Stimulated activated CD8-positive, alpha-beta memory T cell treated with anti-CD3 and anti-CD28 coated beads, Interleukin-2, amount 100 ng/mL, for 1 hour (primary cell): ENCODE data around the gene MBNL1.

ENCODE experiments used
- DNase-seq, 2 donors: peaks; one replicate each; pipeline ENCODE4 v3.0.0-alpha.2; 2020; ENCODE audit warnings: low read depth in 2 of 2

MBNL1 gene

DNA sequence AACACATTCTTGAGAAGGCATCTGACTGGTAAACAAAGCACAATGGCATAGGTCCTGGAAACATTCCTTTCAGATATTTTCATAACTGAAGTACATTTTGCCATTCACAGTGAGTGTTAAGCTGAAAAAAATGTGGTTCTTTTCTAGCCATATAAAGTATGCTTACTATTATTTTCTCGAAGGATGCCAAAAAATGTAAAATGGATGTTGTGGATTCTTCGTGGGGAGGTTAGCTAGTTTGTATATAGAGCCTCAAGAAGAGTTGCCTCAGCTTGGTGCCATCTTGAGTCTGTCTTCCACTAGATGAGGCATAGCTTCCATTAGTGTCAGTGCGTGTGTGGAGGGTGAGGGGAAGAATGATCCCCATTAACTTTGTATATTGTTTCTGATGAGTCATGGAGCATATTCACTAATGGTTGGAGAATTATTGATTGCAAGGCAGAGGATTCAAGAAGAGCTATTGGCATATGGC is 4.1 kb downstream of the MBNL1 start:
- no peak for DNase-seq

DNA sequence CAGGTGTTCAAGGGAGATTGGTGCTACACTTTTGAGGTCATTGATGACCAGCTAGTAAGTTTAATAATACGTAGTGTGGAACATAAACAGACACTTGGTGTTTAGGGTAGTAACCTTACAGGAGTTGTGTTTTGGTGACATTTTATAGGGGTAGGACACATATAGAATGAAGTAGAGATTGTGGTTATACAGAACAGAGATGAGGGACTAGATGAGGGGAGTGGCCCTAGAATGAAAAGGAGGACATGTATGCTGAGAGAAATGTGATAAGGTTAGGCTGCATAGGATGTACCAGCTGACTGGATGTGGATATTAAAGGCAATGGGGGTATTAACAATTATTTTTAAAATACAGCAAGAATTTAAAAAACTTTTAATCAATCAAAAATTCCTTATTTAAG is 8.0 kb downstream of the MBNL1 start:
- DNase-seq = no peak

DNA sequence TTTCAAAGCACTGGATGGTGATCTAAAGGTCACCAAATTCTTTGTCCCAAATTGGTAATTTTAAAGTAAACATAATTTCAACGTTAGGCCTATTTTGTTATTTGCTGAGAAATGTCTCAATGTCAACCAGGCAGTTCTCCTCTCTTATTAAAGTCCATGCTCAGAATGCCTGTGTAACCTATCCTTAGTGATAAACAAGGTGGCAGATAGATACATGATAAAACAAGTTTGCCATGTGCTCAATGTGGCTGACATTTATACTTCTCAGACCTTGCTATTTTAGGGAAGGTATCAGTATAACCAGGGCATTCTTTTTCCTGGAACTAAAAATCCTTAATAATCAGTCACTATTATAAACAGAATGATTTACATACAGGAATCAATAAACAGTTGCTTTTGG is 8.5 kb downstream of the MBNL1 start:
- DNase-seq = no peak

DNA sequence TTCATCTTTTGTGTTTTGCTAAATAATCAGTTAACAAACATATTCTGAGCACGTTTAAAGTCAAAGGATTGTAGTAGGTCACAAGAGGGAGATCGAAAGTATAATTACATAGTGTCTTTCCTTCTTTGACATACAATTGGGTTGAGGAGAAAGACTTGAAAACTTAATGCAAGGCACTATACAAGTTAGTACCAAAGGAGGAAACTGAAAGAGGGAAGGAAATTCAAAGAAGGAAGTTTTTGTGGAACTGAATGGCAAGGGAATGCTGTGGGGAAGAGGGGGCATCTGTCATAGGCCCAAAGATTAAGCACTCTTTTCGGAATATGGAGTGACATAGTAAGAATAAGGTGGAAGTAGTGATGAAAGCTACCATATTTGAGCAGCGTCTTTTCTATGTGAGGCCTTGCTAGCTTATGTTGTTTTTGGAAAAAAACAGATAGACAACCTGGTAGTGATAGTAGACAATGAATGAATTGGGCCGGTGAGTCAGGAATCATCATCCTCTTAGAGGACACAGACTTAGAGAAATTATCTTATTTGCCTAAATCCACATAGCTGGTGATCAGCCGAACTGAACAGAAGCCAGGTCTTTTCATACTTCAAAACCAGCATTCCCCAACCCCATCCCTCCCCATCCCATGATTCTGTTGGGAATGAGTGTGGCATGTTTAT is 10.2 kb downstream of the MBNL1 start:
- no peak for DNase-seq

DNA sequence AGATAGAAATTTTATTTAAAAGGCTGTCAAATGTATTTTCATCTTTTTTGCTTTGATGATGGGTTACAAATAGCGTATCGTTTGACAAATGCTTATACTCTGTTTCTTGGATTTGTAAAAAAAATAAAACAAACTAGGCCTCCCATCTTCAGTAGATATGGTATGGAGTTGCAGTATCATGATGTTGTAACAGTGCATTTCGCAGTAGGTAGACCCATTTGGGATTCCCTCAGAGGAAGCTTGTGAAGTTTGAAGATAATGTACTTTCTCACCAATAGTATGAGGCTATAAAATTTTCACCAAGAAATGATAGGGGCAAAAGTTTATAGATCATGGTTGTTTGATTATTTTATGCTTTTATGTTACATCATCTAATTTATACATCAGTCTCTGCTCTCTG is 10.8 kb downstream of the MBNL1 start:
- no peak for DNase-seq

- no peak for DNase-seq
These were observed 11.8 kb downstream of the MBNL1 start for GRCh38 chr3:152280539-152280938.

GRCh38 chr3:152281133-152281713 is 12.5 kb downstream of the MBNL1 start:
- DNase-seq = no peak

GRCh38 chr3:152282813-152283212 is 14.1 kb downstream of the MBNL1 start:
- DNase-seq = no peak

- no peak for DNase-seq
These were observed 15.0 kb downstream of the MBNL1 start for GRCh38 chr3:152283492-152284381.

- DNase-seq = no peak
These were observed 16.2 kb downstream of the MBNL1 start for GRCh38 chr3:152284906-152285305.

DNA sequence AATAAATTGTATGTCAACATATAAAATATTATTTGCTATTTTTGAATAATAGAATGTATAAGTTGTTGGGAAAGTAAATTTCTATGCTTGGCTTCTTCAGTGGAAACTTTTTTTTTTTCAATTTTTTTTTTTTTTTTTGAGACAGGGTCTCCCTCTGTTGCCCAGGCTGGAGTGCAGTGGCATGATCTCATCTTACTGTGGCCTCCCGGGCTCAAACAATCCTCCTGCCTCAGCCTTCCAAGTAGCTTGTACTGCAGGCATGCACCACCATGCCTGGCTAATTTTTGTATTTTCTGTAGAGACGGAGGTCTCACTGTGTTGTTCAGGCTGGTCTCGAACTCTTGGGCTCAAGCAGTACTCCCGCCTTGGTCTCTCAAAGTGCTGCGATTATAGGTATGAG is 16.8 kb downstream of the MBNL1 start:
- DNase-seq = no peak

GRCh38 chr3:152287898-152288576 is 19.3 kb downstream of the MBNL1 start:
- no peak for DNase-seq

- DNase-seq = no peak
These were observed 20.0 kb downstream of the MBNL1 start for GRCh38 chr3:152288681-152289080.

- DNase-seq = no peak
These were observed 21.0 kb downstream of the MBNL1 start for GRCh38 chr3:152289708-152290107.

- no peak for DNase-seq
These were observed 21.6 kb downstream of the MBNL1 start for GRCh38 chr3:152290374-152290773.

DNA sequence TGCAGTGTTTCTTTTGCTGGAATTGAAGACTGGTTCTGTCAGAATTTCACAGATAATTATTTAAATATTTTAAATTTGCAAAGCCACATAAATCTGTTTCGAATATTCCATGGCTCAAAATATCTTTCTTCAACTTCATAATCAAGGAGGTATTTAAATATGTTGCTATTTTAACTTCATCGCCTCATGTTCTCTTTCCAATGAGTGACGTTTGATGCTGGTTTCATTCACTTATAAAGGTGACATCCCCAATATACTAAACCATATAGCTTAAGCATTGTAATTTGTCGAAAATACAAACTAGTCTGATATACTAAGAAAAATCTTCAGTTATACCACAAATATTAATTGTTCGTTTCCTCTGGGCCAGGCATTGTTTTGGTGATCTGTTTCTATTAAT is 22.5 kb downstream of the MBNL1 start:
- DNase-seq = no peak

- no peak for DNase-seq
These were observed 22.9 kb downstream of the MBNL1 start for GRCh38 chr3:152291649-152292066.

GRCh38 chr3:152292366-152292765 is 23.6 kb downstream of the MBNL1 start:
- DNase-seq = no peak

DNA sequence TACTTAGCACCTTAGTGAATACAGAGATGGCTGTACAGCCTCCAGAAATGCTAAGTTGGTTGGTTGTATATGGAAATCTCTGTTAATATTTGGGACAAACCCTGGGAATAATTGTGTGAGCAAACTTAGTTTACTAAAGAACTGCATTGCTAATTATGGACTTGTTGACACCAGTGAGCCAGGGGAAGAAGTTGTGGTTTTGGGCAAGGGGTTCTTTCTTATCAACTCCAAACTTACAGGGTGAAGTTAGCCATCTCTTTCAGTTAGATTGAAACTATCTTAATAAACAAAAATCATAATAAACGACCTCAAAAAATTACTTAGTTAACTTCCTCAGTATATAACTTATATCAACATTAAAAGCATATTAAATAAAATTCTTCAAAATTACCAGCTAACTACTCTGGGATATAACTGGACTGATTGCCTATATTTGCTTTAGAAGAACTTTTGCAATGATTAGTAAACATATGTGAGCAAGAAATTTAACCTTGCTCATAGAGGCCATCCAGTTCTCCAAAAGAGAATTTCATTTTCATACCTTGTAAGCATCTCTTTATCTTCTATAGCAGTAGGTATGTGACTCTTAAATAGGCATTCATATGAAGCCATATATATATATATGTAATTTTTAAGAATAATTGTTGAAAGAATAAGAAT is 24.7 kb downstream of the MBNL1 start:
- DNase-seq = no peak

DNA sequence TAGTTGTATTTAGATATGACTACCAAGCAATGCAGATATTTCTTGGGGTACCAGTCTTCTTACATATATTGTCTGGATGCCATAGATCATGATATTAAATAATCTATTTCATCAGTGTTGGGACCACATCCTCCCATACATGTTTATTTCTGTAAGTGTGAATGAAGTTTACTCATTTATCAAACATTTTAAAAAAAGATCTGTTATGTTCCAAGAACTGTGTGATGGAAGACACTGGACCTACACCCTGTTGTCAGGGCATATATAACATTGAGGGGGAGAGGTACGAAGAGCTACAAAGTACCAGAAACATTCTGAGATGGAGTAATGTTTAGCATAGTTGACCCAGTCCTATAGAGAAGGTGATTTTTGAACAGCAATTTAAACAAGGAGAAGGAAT is 26.6 kb downstream of the MBNL1 start:
- DNase-seq = no peak

- DNase-seq = no peak
These were observed 27.1 kb downstream of the MBNL1 start for GRCh38 chr3:152295806-152296205.

DNA sequence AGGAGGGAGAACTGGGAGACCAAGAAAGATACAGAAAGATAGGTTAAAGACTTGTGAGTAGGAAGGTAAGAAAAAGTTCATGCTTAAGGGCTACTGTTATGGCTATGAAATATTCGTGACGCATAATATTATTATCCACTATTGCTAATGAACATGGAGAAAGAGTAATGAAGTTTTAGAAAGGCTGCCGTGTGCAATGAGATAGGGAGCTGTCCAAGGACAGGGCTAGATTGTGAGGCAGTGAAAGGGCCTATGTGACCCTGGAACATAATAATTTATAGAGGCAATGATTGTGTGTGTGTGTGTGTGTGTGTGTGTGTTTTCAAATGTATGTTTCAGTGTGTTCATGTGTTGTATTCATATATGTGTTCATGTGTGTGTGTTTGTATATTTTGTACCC is 27.7 kb downstream of the MBNL1 start:
- DNase-seq = no peak
